Measurements from ENCODE around the gene MAIP1. TPM values are rescaled to one million over a fixed set of nuclear protein-coding genes. Genes with fewer than 3 reads are reported as not detected.

MAIP1 gene
- total and polyA plus RNA-seq, 9 of the 15 experiments (the other 6 are each of a cell fraction or from before 2014, with no cell fraction given): 3.6 to 30.0 (median 24.5) TPM

GRCh38 chr2:199946836-199947235 lies 8.5 kb upstream of the MAIP1 start:
- DNase-seq (ENCODE audit: extremely low read depth in 1 of 4, low spot score in 3 of 4) (no peak), ATAC-seq (no peak), FAIRE-seq (no peak)
- Histone ChIP-seq H3K4me1 (replicated peaks in 1 of 2; ENCODE audit: control insufficient read depth in 2 of 2, insufficient read depth in 2 of 2, low read length in 2 of 2) (no peaks in the 10 kb centered on the region), H3K27me3 (ENCODE audit: control insufficient read depth in 2 of 2, insufficient read depth in 2 of 2, low read length in 2 of 2) (no peaks in the 10 kb centered on the region), H3K9me3 (replicated peaks; ENCODE audit: control insufficient read depth, insufficient read depth, low read depth, low read length) (no peaks in the 10 kb centered on the region), H3K4me3 (no peak overlapping the region), H3K27ac (ENCODE audit: extremely low read depth, low read depth, low read length) (no peak overlapping the region), H3K79me2 (ENCODE audit: control insufficient read depth, insufficient read depth, low read length) (peaks cover 17% of the 10 kb centered on the region; the same call in 1 of the 3 replicates), H4K20me1 (replicated peaks; ENCODE audit: control insufficient read depth, insufficient read depth, low read length) (no peaks in the 10 kb centered on the region), H3K36me3 (ENCODE audit: control insufficient read depth, insufficient read depth, low read length) (peaks cover 70% of the 10 kb centered on the region), H3K9ac (ENCODE audit: insufficient read depth in 1 of 2, low read depth in 2 of 2, low read length in 2 of 2) (no peak overlapping the region), H2AFZ (ENCODE audit: low read depth, low read length) (no peak overlapping the region), H3K4me2 (ENCODE audit: insufficient read depth, low read length) (no peak overlapping the region), H3K9me1 (ENCODE audit: control insufficient read depth, insufficient read depth, low read length) (no peaks in the 10 kb centered on the region)
- ChIA-PET CTCF (ENCODE audit: low intra/inter-chr PET ratio) (no interaction called here), POLR2A (no interaction called here)
- BruUV-seq (replicated peaks): no TSS peak
- in situ Hi-C loops (cut with MboI): no loop called here
- intact Hi-C loops (cut with micrococcal nuclease): loop anchor here (10.0 kb wide), 1 partner anchor 1632 kb away; no protein-coding TSS in a partner anchor
- TF ChIP-seq TRIM25 (IDR thresholded peaks at IDR 0.05; ENCODE audit: borderline replicate concordance): no peak
- TF ChIP-seq E2F3 (CRISPR knock-in tag; IDR thresholded peaks at IDR 0.05): no peak
- no peak for TF ChIP-seq ETV6 (IDR thresholded peaks at IDR 0.05; ENCODE audit: borderline replicate concordance in 1 of 2, low read depth in 2 of 2, low read length in 1 of 2)
- TF ChIP-seq ETV6 (CRISPR knock-in tag; IDR thresholded peaks at IDR 0.05; ENCODE audit: borderline replicate concordance): no peak
- no peak for TF ChIP-seq CREB5 (CRISPR knock-in tag; IDR thresholded peaks at IDR 0.05)
- TF ChIP-seq JUN (IDR thresholded peaks at IDR 0.05; ENCODE audit: borderline replicate concordance, low read depth, low read length): no peak
- TF ChIP-seq JUN (CRISPR knock-in tag; IDR thresholded peaks at IDR 0.05; ENCODE audit: borderline replicate concordance): no peak
- no peak for TF ChIP-seq ZNF436 (CRISPR knock-in tag; IDR thresholded peaks at IDR 0.05)
- TF ChIP-seq ARID2 (IDR thresholded peaks at IDR 0.05): no peak
- no peak for TF ChIP-seq BDP1 (IDR thresholded peaks at IDR 0.05; ENCODE audit: insufficient read depth, insufficient read length)

Data from K562 (cell line).